NCI-H82 treated with DMSO at 0.1 percent for 48 hours (cell line): ENCODE results near the gene MPZL1.

Experiments
- DNase-seq: peaks from one replicate; lab custom pipeline; 2025; ENCODE audit not compliant: unreplicated experiment; lab: John Stamatoyannopoulos, UW

Gene MPZL1

DNA sequence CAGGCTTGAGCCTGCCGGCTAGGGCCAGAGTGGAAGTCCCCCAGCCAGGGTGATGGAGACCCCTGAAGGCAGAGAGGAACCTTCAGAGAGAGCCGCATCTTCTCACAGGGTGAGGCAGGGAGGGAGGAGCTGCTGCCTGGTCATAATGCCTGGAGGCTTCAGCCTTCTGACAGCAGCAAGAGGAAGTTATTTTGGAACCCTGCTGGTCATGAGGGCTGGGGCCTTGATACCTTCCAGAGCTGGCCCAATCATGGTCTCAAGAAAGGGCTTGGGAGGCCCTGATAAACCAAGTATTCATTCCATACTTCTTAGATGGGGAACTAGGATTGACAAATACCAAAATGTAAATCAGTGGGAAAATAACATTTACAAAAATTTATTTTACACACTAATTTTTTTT is 26.6 kb upstream of the MPZL1 start:
- no peak for DNase-seq

DNA sequence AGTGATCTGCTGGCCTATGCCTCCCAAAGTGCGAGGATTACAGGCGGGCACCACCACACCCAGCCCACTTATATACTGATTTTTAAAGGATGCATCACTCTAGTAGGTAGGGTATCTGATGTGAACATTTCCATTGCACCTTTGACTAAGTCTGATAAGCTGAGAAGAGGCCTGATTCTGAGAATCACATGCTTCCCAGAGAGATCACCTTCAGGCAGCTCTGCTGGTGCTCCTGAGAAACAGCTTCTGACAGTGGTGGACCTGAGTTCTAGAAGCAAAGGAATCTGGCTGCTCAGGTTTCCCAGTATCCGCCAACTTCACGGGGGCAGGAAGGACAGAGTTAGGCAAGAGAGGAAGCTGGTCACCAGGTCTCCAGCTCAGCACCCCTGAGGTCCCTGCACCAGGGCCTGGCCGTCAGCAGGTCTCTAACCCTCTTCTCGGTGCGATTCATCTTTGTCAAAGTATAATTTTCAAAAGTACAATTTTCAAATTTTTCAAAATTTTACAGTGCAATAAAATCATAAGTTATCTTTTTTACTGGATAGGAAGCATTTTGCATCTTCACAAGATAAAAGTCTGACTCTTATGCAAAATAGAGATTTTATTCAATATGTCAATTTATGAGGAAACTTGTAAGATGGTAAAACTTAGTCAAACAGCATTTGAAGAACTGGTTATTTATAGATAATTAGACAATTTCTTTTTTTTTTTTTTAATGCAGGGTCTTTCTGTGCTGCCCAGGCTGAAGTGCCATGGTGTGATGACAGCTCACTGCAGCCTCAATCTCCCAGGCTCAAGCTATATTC is 25.8 kb upstream of the MPZL1 start:
- DNase-seq: no peak

DNA sequence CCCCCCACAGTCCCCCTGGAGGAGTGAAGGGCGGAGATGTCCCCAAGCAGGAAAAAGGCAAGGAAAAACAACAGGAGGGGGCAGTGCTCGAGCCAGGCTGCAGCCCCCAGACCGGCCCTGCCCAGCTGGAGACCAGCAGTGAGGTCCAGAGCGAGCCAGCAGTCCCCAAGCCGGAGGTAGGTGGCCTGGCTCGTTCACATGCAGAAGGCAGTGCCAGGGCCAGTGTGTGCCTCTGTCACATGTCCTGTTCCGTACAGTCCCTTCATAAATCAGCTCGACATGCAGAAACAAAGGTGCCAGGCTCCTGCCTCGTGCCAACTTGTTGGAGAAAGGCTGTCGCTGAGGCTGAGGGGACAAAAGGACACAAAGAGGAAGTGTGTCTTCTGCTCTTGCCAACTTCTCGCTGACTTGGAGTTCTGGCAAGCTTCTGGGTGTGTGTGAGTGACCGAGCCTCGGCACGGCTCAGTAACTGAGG is 24.1 kb upstream of the MPZL1 start:
- DNase-seq: no peak

DNA sequence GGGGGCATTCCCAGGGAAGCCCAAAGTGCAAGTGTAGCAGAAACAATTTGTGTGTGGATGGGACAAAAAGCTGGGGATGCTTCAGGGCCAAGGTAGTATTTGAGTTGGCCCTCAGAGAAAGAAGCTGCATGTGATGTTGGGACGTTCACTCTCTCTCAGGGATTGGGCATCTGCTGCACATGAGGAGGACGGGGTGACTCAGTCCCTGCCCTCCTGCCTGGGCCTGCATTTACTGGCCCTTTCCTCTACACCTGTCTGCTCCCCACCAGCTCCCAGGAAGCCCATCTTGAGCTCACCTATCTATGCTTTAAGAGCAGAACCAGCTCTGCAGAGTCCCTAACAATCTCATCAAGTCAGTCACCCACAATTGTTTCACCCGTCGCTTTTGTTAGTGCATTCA is 23.5 kb upstream of the MPZL1 start:
- DNase-seq: no peak

DNA sequence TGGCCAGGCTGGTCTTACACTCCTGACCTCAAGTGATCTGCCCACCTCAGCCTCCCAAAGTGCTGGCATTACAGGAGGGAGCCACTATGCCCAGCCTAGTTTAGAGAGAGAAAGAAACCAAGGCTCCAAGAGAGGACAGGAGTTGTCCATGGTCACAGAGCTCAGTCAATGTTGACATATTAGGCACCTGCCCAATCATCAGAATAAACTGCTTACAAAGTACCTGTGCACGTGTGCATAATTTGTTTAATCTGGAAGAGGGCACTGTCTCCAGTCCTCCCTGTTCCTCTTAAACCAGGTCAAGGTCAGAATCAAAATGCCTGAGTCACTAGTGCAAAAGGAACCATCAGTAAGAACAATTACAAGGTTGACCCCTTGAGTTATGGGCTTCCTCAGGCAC is 20.3 kb upstream of the MPZL1 start:
- no peak for DNase-seq

DNA sequence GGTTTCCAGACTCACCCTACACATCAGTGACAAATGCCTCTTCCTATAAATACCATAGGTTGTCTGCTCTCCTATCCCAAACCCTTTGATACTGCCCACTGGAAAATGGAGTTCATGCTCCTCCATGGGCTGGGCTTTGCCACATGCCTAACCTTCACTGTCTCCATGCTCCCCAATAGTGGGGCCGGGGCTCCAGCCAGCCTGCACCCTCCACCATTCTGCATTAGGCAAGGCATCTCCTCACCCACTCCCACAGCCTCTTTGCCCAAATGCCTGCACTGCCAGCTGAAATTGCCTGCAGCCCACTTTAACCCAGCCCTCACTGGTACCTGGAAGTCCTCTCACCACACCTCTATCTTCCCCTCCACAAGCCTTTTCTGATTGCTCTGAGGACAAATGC is 18.2 kb upstream of the MPZL1 start:
- DNase-seq: no peak

DNA sequence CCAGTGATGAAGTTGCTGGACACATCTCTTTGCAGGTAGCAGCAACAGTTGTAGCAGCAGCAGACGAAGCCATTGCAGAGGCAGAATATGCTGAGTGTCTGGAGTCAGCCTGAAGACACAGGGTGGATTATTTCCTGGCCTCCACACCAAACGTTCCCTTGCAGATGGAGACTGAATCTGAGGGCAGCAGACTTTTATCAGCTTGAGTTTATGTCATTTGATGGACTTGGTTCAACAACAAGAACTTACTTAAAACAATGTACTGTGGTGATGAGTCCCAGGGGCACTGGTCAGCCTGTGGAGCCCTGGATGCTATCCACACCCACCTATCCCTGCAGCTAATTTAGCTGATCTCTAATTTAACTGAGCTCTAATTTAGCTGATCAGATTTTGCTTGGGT is 17.1 kb upstream of the MPZL1 start:
- DNase-seq: no peak

DNA sequence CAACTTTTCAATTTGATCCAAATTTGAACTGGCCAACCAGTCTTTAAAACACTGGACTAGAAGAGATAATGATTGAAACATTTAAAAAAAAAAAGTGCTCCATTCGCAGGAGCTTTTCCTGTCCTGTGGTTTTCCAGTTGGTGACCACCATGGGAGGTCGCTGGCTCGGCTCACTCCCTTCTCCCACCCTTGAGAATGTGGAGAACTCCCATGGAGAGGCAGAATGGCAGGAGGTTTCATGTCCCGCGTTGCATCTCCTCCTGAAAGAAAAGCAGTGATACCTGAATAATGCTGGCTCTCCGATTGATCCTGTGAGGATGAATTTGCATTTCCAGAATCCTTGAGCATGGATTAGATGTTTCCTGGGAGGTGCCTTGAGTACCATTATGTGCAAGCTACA is 16.5 kb upstream of the MPZL1 start:
- DNase-seq: no peak

DNA sequence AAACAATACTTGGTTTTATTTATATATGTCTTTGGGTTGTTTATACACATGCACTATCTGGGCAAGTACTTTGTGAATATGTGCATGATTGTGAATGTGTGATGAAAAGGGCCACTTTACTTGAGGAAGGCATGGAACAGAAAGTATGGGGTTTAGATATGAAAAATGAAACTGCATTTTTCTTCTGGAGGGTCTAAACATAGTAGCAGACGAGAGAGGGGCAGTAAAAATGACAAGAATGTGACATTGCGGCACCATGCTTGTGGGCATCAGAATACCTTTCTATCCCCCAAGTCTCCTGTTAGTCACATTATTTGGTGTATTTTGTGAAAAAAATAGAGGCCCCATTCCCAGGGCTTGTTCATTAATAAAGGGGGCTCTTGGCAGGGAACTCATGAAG is 15.4 kb upstream of the MPZL1 start:
- DNase-seq: no peak

DNA sequence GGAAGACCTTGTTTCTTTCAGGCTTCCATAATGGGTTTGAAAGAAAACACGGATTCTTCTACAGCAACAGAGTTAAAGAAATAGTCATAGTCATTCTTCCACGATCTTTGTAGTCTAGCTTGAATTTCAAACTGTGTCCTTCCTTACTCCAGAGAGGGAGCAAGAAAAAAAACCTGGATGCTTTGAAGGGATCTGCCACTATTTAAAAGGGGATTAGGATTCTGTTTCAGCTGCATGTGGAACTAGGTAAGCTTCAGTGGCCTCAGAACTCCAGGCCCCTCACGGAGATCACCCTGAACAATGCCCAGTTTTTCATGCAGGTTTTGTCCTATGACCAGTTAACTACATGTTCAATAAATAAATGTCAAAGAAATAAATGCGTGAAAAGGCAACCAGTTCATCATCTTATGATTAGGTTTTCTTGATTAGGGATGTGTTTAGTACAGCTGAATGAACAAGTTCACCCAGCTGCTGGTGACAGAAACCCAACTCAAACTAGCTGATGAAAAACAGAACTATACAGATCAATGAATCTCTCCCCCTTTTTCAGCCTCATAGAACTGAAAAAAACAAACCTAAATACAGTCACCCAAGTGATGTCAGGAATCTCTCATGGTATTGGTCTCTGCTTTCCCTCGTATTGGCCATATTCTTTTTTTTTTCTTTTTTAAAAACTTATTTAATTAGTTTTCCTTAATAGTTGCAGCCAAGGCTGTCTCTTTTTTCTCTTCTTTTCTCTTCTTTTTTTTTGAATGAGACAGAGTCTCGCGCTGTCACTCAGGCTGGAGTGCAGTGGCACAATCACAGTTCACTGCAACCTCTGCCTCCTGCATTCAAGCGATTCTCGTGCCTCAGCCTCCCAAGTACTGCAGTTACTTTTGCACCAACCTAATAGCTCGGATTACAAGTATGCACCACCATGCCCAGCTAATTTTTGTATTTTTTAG is 14.6 kb upstream of the MPZL1 start:
- peak; percentile 72 for DNase-seq

DNA sequence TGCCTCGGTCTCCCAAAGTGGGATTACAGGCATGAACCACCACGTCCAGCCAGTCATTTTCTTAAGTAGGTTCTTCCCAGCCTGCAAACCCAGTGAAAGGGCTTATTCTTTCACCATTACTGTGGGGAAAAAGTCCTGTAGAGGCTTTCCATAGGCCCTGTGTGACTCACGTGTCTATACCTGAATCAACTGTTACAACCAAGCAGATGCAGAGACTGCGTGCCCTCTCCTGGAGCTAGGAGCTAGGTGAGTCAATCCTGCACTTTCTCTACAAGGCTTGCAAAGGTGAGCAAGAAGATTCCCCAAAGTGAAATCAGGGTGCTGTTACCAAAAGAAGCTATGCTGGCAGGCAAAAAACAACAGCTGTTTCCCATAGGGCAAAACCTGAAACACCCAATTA is 13.8 kb upstream of the MPZL1 start:
- DNase-seq: no peak

DNA sequence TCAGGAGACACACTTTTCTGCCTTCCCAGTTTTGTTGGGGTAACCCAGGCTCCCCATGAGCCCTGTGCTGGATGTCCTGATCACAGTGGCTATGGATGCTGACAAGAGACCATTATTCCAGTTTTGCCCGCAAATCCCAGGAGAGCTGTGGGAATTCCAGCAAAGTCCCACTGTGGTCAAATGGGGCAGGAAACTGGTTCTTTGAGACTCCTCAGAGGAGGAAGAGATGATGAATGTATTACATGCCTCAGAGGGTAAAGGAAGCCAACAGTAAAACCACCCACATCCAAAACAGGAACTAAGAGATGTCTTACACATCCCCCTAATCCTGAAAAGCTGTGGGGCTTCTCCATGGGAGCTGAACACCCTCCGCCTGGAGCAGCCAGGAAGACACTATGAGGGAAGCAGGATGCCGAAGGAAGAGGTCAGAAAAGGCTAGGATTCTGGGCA is 12.8 kb upstream of the MPZL1 start:
- no peak for DNase-seq

DNA sequence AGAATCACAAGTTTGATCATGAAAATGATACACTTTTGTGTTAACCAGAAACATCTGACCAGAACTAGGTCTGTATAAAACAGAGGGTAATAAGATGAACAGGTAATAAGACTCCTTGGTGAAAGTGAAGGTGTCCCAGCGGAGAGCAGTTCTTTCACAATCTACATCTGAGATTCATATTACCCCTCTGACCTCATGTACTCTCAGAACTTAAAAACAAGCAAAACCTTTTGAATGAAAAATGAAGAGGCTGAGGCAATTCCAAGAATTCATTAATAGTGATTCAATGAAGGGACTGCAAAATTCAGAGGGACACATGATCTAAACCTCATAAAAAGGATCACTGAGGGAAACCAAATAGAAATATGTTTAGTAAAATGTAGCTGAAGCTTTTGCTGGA is 10.9 kb upstream of the MPZL1 start:
- DNase-seq: no peak

DNA sequence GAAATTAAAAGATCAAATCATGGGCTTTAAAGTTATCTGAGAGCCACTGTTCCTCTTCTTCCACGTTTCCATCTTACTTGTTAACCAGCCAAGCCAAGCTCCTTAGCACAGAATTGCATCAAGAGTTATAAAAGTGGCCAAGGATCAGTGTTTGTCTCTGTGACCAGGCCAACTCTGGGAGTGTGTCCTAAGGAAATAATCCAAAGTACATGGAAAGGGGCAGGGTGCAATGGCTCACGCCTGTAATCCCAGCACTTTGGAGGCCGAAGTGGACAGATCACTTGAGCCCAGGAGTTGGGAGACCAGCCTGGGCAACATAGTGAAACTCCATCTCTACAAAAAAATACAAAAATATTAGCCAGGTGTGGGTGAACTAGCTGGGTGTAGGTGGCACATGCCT is 10.0 kb upstream of the MPZL1 start:
- no peak for DNase-seq

DNA sequence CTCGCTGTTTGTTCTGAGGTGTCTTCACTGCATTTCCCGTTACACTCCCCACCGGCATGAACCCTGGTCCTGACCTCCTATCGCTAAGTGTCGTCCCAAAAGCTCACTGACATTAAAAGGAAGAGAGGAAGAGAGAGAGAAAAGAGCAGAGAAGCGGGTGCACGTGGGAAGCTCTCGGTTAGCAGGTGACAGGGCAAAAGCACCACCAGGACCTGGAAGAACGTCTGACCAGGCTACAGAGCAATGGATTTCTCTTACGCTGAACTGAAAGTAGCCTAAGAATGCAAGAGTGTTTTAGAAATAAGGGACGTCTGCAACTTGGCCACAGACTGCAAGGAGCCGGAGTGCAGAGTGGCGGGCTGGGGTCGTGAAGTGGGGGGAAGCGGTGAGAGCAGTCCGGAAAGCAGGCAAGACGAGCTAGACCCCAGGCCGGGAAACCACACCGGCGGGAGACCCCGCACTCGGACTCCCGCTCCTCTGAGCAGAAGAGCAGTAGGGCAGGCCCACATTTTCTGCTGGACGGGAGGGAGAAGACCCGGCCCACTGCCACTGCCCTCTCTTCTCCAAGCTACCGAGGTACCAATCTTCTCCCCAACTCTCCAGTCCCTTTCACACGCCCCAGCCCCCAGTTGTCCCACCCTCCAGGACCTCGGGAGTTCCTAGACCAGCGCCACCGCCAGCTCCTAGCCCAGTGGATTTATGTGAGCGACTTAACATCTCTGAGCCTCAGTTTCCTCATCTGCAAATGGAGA is 8.3 kb upstream of the MPZL1 start:
- no peak for DNase-seq

DNA sequence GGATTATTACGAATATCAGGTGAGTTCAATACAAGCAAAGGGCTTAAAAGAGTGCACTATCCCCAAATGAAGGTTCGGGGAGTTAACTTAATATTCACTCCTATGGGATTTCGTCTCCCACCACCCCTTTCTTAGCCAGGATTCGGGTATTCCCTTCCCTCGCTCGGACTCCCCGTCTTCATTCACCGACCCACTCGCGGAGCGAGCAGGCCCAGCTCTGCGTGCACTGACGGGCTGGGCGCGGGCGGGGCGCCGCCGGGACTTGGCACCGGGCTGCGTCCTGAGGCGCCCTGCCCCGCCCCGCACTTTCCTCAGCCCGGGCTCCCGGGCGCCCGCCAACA is 7.7 kb upstream of the MPZL1 start:
- DNase-seq: peak; percentile 68

DNA sequence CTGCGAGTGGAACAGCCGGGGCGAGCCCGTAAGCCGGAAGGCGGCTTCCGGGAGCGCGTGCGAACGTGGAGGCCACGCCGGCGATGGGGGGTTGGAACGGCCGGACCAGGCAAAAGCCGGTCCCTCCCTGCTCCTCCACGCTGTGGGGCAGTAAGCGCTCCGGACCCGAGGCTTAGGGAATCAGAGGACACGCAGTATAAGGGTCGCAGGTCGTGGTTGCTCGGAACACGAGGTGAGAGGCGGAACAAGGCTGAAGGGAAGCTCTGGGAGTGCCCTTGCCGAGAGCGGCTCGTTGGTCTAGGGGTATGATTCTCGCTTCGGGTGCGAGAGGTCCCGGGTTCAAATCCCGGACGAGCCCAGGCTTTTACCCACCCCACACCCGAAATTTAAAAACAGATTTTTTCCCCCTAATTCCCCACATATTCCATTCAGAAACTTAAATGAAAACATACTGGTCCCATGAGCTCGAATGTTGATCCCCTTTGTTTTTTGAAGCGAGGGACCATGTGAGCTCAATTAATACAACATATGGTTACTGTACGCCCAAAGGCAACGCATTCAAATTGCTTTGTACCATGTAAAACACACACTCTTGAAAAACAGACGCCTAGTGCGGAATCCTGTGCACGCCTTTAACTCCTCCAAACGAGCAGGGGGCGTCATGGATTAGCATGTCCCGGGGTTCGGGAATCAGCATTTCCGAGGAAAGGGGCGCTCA is 7.2 kb upstream of the MPZL1 start:
- DNase-seq: peak; percentile 90

DNA sequence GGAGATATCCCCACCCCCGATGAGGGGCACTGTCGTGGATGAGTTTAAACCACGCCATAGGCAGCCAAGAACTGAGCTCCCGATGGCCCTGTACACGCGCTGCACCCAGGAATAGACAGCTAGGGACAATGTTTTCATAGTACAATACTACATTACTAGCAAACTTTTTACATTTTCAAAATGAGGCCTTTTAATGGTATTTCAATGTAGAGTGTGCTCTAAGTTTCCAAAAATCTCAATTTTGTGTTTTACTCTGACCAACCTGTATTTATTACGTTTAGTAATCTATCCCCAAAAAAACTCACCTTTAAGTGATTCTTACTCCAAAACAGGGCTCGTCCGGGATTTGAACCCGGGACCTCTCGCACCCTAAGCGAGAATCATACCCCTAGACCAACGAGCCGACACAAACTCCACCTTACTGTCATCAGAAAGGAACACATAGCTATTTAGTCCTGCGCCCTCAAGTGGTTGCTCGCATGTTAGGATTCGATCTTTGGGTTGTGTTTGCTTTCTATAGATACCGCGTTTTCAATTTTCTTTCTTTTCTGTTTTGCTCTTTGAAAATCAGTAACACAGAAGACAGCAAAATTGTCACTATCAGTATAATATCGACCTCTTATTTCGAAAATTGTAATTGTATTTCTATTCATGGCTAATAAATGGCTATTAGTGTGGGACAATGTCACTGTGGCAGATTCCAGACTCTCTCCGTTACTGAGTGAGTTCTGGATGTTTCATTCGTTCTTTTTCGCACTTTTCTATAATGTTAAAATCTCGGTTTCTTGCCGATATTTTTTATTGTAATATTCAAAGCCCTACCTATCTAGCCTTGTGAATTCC is 6.4 kb upstream of the MPZL1 start:
- peak; percentile 95 for DNase-seq

DNA sequence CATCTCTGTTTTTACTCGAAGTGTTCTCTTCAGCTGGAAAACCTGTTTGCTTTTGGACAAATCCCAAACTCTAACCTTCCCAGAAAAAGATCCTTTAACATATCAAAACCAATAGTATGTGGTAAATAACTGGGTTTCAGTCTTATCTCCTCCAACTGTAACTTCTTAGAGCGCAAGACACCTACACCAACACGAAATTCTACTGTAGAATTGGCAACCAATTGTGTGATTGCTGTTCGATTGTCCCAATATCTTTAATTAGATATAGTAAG is 5.8 kb upstream of the MPZL1 start:
- DNase-seq: peak; percentile 53

DNA sequence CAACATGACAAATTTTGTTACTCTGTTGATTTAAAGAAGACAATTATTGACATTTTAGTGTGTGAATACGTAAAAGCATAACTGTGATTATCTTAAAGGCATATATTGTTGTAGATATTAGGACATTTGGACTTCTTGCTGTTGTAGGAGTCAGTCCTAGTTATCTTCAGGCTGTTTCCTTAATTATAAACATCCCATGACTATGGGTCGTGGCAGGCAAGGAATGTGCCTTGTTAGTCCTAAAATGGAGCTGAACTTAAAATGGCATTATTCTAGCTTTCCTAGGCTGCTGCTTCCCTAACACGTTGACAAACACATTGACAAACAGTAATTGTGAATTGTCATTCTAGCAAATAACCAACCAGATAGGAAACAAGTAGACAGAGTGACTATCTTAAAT is 4.4 kb upstream of the MPZL1 start:
- DNase-seq: no peak
